H54 (cell line): ENCODE data around the gene TEAD1.

Experiments
- DNase-seq: peaks from one replicate; pipeline ENCODE4 v3.0.0; 2011; ENCODE audit warnings: low spot score, mixed read lengths; ENCODE audit not compliant: insufficient read length
- FAIRE-seq: peaks from 3 replicates; lab custom pipeline; 2011; peaks lifted over from hg19 to GRCh38; lab: Jason Lieb, UNC
- POLR2A ChIP-seq: IDR thresholded peaks from 2 replicates; pipeline ENCODE4 v1.6.1; 2011; ENCODE audit warnings: low read depth, mild to moderate bottlenecking, low read length

The TEAD1 gene

GRCh38 chr11:12674936-12675696 lies 895 bp downstream of the TEAD1 start:
- TF ChIP-seq POLR2A, result no peak
- DNase-seq (no peak), FAIRE-seq (no peak)

- no peak for DNase-seq
- no peak for FAIRE-seq
- no peak for TF ChIP-seq POLR2A
Observed at GRCh38 chr11:12675951-12676711, 1.9 kb downstream of the TEAD1 start.

DNA sequence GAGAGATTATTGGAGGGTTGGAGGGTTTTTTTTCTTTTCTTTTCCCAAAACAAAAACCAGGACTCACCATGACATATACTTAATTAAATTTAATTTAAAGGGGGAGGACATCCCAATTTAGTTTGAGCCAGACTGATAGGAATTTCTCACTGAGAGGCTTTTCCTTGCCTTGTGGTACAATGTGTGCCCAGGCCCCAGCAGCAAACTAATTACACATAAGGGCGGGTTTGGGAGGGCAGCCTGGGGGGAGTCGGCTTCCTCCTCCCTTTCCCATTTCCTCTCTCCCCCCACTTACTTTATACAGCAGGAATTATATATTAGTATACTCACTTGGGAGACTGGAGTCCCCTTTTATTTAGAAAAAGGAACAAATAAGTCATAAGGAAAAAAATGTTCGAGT lies 2.9 kb downstream of the TEAD1 start:
- no peak for FAIRE-seq
- TF ChIP-seq POLR2A, result no peak
- DNase-seq, result no peak

DNA sequence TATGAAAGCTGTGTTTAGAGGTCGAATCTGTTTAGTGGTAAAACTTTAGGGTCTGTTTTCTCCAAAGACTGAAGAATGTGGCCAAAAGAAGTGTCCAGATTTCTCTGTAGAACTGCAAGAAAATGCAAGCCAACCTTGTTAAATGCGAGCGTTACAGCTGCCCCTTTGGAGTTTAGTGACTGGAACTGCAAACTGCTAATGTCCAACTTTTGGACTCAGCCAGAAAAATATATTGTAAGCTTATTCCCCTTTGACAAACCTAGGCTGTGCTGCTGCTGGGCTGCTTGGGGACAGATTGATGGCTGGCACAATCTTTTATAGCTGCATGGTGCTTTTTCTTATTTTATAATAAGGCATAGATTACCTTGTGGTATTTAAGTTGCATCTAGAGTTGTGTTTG lies 3.9 kb downstream of the TEAD1 start:
- TF ChIP-seq POLR2A, result no peak
- DNase-seq, result no peak
- FAIRE-seq, result no peak

GRCh38 chr11:12678991-12679390 lies 4.8 kb downstream of the TEAD1 start:
- FAIRE-seq, result no peak
- no peak for TF ChIP-seq POLR2A
- DNase-seq, result no peak

GRCh38 chr11:12679471-12679870 lies 5.2 kb downstream of the TEAD1 start:
- no peak for DNase-seq
- FAIRE-seq, result no peak
- no peak for TF ChIP-seq POLR2A

GRCh38 chr11:12680246-12680939 lies 6.2 kb downstream of the TEAD1 start:
- no peak; the same call in 1 of the 2 replicates for TF ChIP-seq POLR2A
- DNase-seq, result no peak

DNA sequence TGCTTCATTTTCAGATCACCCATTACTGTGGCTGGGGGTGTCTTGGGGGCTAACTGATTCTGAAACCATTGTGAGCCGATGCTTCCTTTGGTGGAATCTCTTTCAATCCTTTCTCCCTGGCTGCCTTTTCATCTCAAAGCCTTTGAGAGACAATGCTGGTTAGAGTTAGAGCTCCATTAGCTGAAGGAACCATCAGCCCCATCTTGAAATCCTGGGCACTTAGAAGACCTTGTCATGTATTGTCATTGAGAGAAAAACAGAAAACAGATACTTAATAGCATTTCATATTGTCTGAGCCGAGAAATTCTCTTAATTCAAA lies 6.7 kb downstream of the TEAD1 start:
- DNase-seq (no peak), FAIRE-seq (no peak)
- TF ChIP-seq POLR2A, result no peak

More at GRCh38 chr11:12680246-12680939, 6.2 kb downstream of the TEAD1 start:
- no peak for FAIRE-seq

- no peak for FAIRE-seq
- TF ChIP-seq POLR2A, result no peak
- no peak for DNase-seq
Observed at GRCh38 chr11:12681466-12681865, 7.2 kb downstream of the TEAD1 start.

DNA sequence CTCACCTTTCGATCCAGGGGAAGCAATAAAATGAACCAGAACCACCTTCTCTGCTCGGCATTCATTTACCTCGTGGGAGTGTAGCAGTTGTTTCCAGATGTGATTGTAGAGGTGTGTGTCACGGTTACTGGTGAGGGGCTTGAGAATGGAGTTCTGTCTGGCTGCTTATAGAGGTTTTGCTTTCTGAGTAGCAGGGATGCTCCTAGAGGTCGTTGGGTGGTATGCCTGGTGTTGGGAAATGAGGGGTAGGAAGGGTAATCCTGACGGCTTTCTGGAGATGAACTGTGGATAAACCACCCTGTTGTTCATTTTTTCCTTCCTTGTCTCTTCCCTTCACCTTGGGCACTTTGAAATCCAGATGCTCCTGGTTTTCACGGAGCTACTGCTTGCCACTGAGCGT lies 8.1 kb downstream of the TEAD1 start:
- DNase-seq (no peak), FAIRE-seq (no peak)
- TF ChIP-seq POLR2A, result no peak

- no peak for FAIRE-seq
- TF ChIP-seq POLR2A, result no peak
Observed at GRCh38 chr11:12682737-12683500, 8.7 kb downstream of the TEAD1 start.

DNA sequence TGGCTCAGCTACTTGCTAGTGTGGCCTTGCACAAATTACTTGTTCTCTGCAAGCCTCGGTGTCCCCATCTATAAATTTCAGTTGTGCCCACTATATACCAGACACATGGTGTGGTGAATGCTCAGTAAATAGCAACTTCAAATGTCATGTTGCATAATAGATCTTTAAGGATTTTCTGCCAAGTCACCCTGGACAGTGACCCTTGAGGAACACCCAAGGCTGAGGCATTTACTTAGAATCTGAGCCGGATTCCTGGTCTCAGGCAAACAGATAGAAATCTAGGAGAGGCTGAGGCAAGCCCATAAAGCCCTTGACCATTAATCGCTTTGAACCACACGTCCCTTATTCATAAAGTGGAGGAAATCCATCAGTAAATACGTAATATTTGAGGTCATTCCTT lies 9.7 kb downstream of the TEAD1 start:
- TF ChIP-seq POLR2A, result no peak
- DNase-seq, result no peak
- no peak for FAIRE-seq

More at GRCh38 chr11:12682737-12683500, 8.7 kb downstream of the TEAD1 start:
- no peak for DNase-seq

DNA sequence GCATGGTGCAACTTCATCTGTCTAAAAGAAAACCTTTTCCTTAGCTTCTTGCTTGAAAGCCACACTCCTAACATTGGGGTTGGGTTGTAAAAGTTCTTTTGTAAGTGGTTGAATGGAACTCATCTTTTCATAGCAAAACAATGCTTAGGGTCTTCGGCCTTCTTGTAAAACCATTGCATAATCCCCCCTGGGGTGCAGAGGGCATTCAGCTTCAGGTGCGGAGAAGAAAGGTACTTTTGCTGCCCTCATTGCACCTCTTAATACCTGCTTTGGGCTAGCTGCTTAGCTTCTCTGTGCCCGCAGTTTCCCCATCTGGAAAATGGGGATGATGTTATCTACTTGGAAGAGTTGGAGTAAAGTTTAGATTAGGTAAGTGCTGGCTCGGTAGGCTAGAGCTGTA lies 10.1 kb downstream of the TEAD1 start:
- no peak for TF ChIP-seq POLR2A
- no peak for DNase-seq
- FAIRE-seq, result no peak
